Cardiac fibroblast (primary cell): ENCODE data around the gene B3GNT8.

Experiments used
- DNase-seq, 2 donors: peaks; one replicate each; pipeline versions ENCODE4 v3.0.0 to v3.0.0-alpha.2; 2010; ENCODE audit warnings: low read depth in 2 of 2
- H3K4me3 ChIP-seq, 2 donors: replicated peaks in 1 of 2; 1 replicate in 1 of 2; 2 replicates in 1 of 2; pipeline ENCODE4 v1.5.1; 2011; ENCODE audit warnings: low read depth in 2 of 2, low read length in 2 of 2, mild to moderate bottlenecking in 2 of 2, moderate library complexity in 1 of 2
- TF ChIP-seq, protein P1 (sequence below): IDR thresholded peaks from one replicate; pipeline ENCODE4 v1.5.1; 2011; ENCODE audit warnings: low read depth, mild to moderate bottlenecking, low read length, inconsistent platforms

B3GNT8 gene

DNA sequence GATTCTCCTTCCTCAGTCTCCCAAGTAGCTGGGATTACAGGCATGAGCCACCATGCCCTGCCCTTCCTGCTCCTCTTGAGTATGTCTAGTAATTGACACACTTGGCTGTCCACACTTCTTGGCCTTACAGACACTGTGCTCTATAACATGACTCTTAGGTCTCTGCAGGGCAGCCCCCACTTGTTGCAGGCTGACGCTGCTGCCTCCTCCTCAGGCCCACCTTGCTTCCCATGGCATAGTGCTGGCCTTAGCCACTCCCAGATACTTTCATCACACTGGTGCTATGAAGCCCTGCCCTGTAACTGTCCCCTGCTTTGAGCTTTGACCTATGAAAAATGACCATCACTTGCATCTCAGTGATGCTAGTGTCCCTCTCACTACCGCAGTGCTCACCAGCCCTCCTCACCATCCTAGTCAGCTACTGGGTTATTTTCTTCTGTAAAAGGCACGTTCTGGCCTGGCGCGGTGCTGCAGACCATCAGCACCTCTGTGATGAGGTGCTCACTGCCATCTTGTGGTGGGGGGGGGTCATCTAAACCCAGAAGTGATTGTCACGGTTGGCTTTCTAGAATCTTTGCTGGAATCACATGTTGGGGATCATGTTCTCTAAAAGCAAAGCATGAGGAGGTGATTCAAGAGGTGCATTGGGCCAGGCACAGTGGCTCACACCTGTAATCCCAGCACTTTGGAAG, 25.6 kb upstream of the B3GNT8 start:
- TF ChIP-seq, protein P1, sequence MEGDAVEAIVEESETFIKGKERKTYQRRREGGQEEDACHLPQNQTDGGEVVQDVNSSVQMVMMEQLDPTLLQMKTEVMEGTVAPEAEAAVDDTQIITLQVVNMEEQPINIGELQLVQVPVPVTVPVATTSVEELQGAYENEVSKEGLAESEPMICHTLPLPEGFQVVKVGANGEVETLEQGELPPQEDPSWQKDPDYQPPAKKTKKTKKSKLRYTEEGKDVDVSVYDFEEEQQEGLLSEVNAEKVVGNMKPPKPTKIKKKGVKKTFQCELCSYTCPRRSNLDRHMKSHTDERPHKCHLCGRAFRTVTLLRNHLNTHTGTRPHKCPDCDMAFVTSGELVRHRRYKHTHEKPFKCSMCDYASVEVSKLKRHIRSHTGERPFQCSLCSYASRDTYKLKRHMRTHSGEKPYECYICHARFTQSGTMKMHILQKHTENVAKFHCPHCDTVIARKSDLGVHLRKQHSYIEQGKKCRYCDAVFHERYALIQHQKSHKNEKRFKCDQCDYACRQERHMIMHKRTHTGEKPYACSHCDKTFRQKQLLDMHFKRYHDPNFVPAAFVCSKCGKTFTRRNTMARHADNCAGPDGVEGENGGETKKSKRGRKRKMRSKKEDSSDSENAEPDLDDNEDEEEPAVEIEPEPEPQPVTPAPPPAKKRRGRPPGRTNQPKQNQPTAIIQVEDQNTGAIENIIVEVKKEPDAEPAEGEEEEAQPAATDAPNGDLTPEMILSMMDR: no peak
- no peak for DNase-seq
- no peak overlapping the region for H3K4me3 ChIP-seq

GRCh38 chr19:41449865-41450178, 22.6 kb upstream of the B3GNT8 start:
- TF ChIP-seq, protein P1: no peak
- DNase-seq: no peak
- no peak overlapping the region for H3K4me3 ChIP-seq

DNA sequence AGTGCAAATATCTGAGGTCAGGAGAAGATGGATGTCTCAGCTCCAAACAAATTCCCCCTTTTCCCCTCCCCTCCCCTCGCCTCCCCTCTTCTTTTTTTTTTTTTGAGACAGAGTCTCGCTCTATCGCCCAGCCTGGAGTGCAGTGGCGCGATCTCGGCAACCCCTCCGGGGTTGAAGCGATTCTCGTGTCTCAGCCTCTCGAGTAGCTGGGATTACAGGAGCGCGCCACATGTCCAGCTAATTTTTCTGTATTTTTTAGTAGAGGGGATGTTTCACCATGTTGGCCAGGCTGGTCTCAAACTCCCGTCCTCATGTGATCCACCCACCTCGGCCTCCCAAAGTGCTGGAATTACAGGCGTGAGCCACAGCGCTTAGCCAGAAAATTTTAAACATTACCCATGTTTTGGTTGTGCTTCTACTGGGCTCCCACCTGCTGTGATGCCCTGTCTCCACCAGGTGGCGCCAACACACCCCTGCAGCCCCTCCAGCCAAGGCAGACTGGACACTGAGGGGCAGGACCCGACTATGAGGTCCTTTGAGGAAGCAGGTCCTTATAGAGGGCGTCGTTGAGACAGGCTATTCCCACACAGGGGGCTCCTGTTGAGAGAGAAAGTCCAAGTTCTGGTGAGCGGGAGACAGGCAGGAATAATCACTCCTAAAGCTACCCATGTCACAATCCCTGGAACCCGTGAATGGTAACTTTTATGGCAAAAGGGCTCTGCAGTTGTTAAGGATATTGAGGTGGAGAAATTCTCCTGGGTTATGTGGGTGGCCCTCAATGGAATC, 22.1 kb upstream of the B3GNT8 start:
- TF ChIP-seq, protein P1: peak; percentile 99
- peak; percentile 75 to 83 for DNase-seq
- H3K4me3 ChIP-seq: peak overlapping the region; percentile 11 to 26

GRCh38 chr19:41447732-41448332, 20.7 kb upstream of the B3GNT8 start:
- TF ChIP-seq, protein P1: peak; percentile 5

GRCh38 chr19:41445575-41445974, 18.4 kb upstream of the B3GNT8 start:
- no peak for DNase-seq
- H3K4me3 ChIP-seq: no peak overlapping the region
- TF ChIP-seq, protein P1: no peak

More at GRCh38 chr19:41447732-41448332, 20.7 kb upstream of the B3GNT8 start:
- no peak for DNase-seq
- no peak overlapping the region for H3K4me3 ChIP-seq

DNA sequence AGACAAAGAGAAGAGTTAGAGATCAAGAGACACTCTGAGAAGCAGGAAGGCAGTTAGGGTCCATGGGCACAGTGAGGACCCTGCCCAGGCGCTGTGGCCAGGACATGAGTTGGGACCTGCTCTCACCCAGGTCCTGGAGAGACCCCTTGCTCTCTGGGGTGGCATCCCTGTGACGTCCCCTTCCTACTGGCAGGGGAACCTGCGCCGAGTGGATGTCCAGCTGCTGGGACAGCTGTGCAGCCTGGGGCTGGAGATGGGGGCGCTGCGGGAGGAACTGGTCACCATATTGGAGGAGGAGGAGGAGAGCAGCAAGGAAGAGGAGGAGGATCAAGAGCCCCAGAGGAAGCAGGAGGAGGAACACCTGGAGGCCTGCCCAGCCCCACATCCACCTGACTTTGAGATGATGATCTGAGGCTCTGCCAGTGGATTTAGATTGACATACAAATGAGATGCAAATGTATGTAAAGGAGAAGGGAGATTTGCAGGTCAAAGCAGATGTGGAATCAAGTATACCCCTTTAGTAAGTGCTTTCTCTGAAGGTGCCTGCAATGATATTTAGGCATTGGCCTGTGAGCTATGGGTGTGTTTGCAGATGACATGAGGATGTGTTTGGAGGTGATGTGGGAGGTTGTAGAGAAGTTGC, 16.8 kb upstream of the B3GNT8 start:
- no peak for DNase-seq
- no peak overlapping the region for H3K4me3 ChIP-seq
- TF ChIP-seq, protein P1: no peak
